Upper lobe of right lung (tissue), 1 donor: Measurements from ENCODE around the gene SNTG2. TPM values are rescaled to one million over a fixed set of nuclear protein-coding genes. Genes with fewer than 3 reads are reported as not detected.

ENCODE experiments used
- ATAC-seq: fragments of 200-7000 bp; cut with Tn5 transposase; one replicate; pipeline ENCODE4 v1.9.1; 2020; ENCODE audit warnings: mild to moderate bottlenecking, moderate library complexity
- DNase-seq: peaks from one replicate; pipeline ENCODE4 v3.0.0-alpha.2; 2020
- H3K27ac ChIP-seq: fragments of 200-600 bp; one replicate; pipeline ENCODE4 v1.8.0; 2022
- H3K27me3 ChIP-seq: fragments of 200-600 bp; one replicate; pipeline ENCODE4 v1.8.0; 2022; ENCODE audit warnings: mild to moderate bottlenecking
- H3K36me3 ChIP-seq: fragments of 200-600 bp; one replicate; pipeline ENCODE4 v1.8.0; 2022
- H3K4me1 ChIP-seq: fragments of 200-600 bp; one replicate; pipeline ENCODE4 v1.8.0; 2022
- H3K4me3 ChIP-seq: fragments of 200-600 bp; one replicate; pipeline ENCODE4 v1.8.0; 2022; ENCODE audit warnings: mild to moderate bottlenecking
- H3K9me3 ChIP-seq: fragments of 200-600 bp; one replicate; pipeline ENCODE4 v1.8.0; 2022
- CTCF ChIP-seq: fragments of 200-600 bp; IDR thresholded peaks from one replicate; pipeline ENCODE4 v1.8.0; 2022; ENCODE audit warnings: antibody characterized with exemption
- intact Hi-C: fragments of 100-400 bp; cut with DNase I; formaldehyde crosslinking; loops from one replicate; pipeline ENCODE4 v1.11.0; 2022
- total RNA-seq: library from RNA; stranded (reverse); fragmentation: NEBNext Ultra II Directional; extraction: Animal tissue kit (Norgen Biotek cat#: 25700); gene quantifications from one replicate; pipeline ENCODE4 v1.2.1, GENCODE V29; 2021
- donor health status: DM: no; HTN: yes; CAD: no; lungs with severe emphysema.

SNTG2 gene
- total RNA-seq, 1 donor from 2014 or later, result 3.6 TPM

DNA sequence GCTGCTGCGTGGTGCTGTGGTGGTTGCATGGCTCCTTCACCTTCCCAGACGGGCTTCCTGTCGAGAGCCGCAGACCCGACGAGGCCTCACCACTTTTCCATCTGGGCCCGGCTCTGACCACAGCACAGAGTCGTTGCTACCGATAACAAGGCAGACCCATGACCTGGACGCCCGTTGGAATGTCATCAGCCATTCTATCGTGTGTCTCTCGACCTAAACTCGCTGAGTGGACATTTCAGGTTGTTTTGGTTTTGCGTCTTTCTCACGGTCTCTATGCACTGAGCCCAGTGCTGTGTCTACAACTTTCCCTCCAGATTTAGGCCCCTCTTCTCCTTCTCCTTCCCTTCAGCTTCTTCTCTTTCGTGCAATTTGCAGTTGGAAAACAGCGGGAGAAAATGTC lies 257.9 kb downstream of the SNTG2 start:
- intact Hi-C loops, result no loop called here
- no peak for TF ChIP-seq CTCF
- DNase-seq (no peak), ATAC-seq (no peak)
- Histone ChIP-seq H3K4me1 (no peaks in the 10 kb centered on the region), H3K4me3 (no peak overlapping the region), H3K27ac (no peak overlapping the region), H3K27me3 (no peaks in the 10 kb centered on the region), H3K9me3 (no peaks in the 10 kb centered on the region), H3K36me3 (no peaks in the 10 kb centered on the region)

DNA sequence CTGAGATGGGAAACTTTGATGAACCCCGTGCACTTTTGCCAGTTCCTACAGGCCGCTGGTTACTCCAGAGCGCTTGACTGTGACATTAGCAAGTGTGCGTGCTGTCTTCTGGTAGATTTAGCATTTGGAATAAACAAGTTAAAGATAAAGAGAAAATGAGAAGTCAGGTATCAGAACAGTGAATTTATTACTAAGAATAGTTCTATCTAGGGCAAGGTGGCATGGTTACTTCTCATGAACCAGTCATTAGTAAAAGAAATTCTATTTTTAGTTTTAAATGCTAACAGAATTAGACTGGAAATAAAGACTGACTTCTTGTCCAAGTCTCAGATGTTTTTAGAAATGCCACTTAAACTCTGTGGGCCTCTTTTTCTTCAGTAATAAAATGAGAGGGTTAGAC lies 258.6 kb downstream of the SNTG2 start:
- intact Hi-C loops, result no loop called here
- TF ChIP-seq CTCF, result no peak
- H3K27ac ChIP-seq, result no peak overlapping the region
- DNase-seq (no peak), ATAC-seq (no peak)
- no peaks in the 10 kb centered on the region for H3K36me3 ChIP-seq
- no peak overlapping the region for H3K4me3 ChIP-seq
- no peaks in the 10 kb centered on the region for H3K4me1 ChIP-seq
- peaks cover 7% of the 10 kb centered on the region for H3K9me3 ChIP-seq
- H3K27me3 ChIP-seq, result no peaks in the 10 kb centered on the region

DNA sequence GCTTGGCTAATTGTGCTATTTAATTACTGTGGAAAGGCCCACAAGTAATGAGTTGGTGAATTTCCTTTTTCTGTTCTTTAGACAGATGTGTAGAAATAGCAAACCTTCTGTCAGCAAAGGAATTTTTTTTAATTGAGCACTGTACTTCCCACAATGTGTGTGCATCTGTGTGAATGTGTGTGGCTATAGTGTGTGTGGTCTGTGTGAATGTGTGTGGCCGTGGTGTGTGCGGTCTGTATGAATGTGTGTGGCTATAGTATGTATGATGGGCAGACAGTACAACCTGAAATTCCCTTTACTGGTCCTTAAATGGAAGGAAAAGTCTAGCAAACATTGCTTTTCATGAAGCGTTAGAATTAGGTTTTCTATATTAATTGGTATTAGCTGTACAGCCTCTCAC lies 259.1 kb downstream of the SNTG2 start:
- DNase-seq, result no peak
- Histone ChIP-seq H3K27ac (no peak overlapping the region), H3K4me1 (no peaks in the 10 kb centered on the region), H3K9me3 (peaks cover 9% of the 10 kb centered on the region), H3K4me3 (no peak overlapping the region), H3K27me3 (no peaks in the 10 kb centered on the region), H3K36me3 (no peaks in the 10 kb centered on the region)
- no peak for TF ChIP-seq CTCF
- intact Hi-C loops, result no loop called here
- ATAC-seq, result no peak

- Histone ChIP-seq H3K27ac (no peak overlapping the region), H3K36me3 (no peaks in the 10 kb centered on the region), H3K9me3 (peaks cover 9% of the 10 kb centered on the region), H3K4me3 (no peak overlapping the region), H3K4me1 (no peaks in the 10 kb centered on the region), H3K27me3 (no peaks in the 10 kb centered on the region)
- no peak for TF ChIP-seq CTCF
- intact Hi-C loops, result no loop called here
- DNase-seq, result no peak
- ATAC-seq, result no peak
Measured at GRCh38 chr2:1210352-1210751, 259.7 kb downstream of the SNTG2 start.

DNA sequence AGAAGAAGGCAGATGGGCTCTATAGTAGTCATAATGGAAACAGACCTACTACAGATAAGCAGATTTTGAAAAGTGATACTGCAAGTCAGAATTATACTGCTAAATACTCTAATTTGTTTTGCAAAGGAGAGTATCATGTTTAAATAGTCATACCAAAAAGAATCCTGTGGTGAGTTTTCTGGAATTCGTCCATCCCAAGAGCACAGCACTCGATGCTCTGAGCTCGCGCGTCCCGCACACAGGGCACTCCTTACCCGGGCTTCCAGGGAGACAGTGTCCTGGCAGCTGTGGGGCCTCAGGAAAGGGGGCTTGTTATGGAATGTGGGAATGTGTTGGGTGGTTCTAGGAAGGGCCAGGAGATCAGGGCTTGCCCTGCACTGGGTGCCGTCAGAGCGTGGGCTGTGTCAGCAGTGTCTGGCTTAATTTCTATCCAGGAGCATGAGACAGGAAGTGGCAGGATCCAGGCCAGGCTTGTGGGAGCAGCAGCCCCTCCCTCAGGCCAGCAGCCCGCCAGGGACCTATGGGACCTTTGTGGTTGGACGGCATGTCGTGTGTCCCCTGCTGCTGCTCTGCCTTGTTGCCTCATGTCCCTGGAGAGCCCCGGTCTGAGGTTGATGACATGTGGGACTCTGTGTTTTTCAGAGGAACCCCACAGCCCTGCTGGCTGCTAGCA lies 269.4 kb downstream of the SNTG2 start:
- Histone ChIP-seq H3K9me3 (no peaks in the 10 kb centered on the region), H3K27ac (no peak overlapping the region), H3K4me3 (no peak overlapping the region), H3K36me3 (no peaks in the 10 kb centered on the region), H3K27me3 (no peaks in the 10 kb centered on the region), H3K4me1 (no peaks in the 10 kb centered on the region)
- intact Hi-C loops, result no loop called here
- DNase-seq, result no peak
- no peak for TF ChIP-seq CTCF
- ATAC-seq, result peak; percentile 49

- no peaks in the 10 kb centered on the region for H3K4me1 ChIP-seq
- H3K27ac ChIP-seq, result no peak overlapping the region
- ATAC-seq, result no peak
- no peak for TF ChIP-seq CTCF
- H3K9me3 ChIP-seq, result no peaks in the 10 kb centered on the region
- intact Hi-C loops, result no loop called here
- H3K27me3 ChIP-seq, result no peaks in the 10 kb centered on the region
- DNase-seq, result no peak
- no peaks in the 10 kb centered on the region for H3K36me3 ChIP-seq
- H3K4me3 ChIP-seq, result no peak overlapping the region
Measured at GRCh38 chr2:1222056-1222455, 271.4 kb downstream of the SNTG2 start.
